ENCODE measurements around the gene CABCOCO1.
"Not testable (repeated sequence)": the region's sequence is repeated elsewhere in the genome, so short reads cannot be mapped to it uniquely, and the experiment has no call there.

CABCOCO1 gene

DNA sequence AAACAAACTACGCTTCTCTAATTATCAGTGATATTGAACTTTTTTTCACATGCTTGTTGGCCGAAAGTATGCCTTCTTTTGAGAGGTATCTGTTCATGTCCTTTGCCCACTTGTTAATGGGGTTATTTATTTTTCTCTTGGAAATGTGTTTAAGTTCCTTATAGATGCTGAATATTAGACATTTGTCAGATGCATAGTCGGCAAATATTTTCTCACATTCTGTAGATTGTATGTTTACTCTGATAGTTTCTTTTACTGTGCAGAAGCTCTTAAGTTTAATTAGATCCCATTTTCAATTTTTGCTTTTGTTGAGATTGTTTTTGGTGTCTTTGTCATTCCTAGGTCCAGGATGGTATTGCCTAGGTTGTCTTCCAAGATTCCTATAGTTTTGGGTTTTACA lies 73.2 kb downstream of the CABCOCO1 start:
- no peak for DNase-seq (ENCODE audit: extremely low read depth, low read depth)
- TF ChIP-seq, protein P1, sequence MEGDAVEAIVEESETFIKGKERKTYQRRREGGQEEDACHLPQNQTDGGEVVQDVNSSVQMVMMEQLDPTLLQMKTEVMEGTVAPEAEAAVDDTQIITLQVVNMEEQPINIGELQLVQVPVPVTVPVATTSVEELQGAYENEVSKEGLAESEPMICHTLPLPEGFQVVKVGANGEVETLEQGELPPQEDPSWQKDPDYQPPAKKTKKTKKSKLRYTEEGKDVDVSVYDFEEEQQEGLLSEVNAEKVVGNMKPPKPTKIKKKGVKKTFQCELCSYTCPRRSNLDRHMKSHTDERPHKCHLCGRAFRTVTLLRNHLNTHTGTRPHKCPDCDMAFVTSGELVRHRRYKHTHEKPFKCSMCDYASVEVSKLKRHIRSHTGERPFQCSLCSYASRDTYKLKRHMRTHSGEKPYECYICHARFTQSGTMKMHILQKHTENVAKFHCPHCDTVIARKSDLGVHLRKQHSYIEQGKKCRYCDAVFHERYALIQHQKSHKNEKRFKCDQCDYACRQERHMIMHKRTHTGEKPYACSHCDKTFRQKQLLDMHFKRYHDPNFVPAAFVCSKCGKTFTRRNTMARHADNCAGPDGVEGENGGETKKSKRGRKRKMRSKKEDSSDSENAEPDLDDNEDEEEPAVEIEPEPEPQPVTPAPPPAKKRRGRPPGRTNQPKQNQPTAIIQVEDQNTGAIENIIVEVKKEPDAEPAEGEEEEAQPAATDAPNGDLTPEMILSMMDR (IDR thresholded peaks at IDR 0.05; ENCODE audit: low read depth, low read length), result no peak

DNA sequence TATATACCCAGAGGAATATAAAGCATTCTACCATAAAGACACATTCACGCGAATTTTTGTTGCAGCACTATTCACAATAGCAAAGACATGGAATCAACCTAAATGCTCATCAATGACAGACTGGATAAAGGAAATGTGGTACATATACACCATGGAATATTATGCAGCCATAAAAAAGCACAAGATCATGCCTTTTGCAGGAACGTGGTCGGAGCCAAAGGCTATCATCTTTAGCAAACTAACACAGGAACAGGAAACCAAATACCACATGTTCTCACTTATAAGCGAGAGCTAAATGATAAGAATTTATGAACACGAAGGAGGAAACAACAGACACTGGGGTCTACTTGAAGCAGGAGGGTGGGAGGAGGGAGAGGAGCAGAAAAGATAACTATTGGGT lies 74.7 kb downstream of the CABCOCO1 start:
- DNase-seq (ENCODE audit: extremely low read depth, low read depth), result not testable (repeated sequence)

DNA sequence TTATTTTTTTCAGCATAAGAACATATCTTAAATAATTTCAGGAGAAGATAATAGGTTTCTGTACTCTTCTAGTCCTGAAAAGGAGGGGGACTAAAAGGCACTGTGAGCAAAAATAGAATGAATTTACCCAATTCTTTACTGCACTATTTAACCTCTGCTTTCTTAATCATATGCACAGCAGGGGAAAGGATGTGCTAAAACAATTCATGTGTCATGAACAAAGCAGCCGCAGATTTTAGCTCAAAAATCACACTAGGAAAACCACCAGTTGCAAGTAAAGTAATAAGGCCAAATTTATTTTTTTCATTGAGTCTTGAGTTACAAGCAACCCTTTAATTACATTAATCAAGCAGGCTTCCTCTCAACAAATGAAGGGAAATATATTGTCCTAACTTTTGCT lies 80.1 kb downstream of the CABCOCO1 start:
- TF ChIP-seq, protein P1 (IDR thresholded peaks at IDR 0.05; ENCODE audit: low read depth, low read length), result no peak
- no peak for DNase-seq (ENCODE audit: extremely low read depth, low read depth)

DNA sequence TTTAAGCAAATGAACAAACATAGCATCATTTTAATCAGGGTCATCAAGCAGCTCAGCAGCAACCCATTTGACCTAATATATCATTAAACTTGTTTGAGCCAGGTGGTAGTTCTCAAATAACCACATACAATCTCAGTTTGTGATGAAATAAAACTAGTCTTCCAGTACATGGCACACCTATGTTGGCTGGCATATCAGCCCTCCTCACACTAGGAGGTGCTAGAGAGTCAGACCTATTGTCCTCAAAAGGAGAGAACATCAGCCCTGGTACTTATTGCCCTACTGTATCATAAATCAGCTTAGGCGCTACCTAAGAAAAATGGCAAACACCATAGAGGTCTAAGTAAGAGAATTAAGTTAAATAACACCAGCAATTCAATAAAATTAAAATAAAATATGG lies 81.7 kb downstream of the CABCOCO1 start:
- DNase-seq (ENCODE audit: extremely low read depth, low read depth), result no peak
- TF ChIP-seq, protein P1 (IDR thresholded peaks at IDR 0.05; ENCODE audit: low read depth, low read length), result no peak; the same call in 1 of the 2 replicates

DNA sequence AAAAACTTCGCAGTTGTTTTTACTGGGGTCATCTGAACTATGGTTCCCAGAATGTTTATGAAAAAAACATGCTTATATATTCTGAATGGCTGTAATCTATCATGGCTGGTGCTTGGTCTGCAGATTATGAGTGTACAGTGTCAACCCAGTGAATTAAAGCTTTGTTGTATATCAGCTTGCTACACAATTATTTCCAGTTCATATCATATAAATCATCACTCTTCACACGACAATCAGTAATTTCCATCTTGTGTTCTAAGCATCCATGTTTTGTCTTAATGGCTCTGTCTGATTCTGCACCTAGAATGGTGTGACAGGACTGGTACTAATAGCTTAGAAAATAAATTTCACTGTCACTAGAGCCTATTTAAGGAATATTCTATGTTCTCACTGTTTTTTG lies 83.6 kb downstream of the CABCOCO1 start:
- DNase-seq (ENCODE audit: extremely low read depth, low read depth), result no peak
- TF ChIP-seq, protein P1 (IDR thresholded peaks at IDR 0.05; ENCODE audit: low read depth, low read length), result no peak

DNA sequence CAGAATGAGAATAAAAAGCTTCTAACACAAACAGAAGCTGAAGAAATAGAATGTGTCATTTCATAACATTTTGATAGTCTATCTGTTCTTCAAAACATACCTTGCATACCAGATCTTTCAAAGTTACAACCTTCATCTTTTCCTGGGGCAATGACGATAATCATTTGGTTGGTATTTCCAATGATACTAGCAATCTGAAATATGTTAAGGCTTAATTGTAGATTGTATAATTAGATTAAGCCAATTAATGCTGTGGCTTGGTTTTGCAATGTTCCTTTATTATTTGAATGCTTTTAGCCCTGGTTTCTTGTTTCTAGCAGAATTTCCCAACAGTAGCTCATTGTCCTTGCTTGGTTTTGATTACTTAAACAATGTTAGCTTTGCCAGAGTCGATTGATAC lies 84.6 kb downstream of the CABCOCO1 start:
- no peak for DNase-seq (ENCODE audit: extremely low read depth, low read depth)
- TF ChIP-seq, protein P1 (IDR thresholded peaks at IDR 0.05; ENCODE audit: low read depth, low read length), result no peak

DNA sequence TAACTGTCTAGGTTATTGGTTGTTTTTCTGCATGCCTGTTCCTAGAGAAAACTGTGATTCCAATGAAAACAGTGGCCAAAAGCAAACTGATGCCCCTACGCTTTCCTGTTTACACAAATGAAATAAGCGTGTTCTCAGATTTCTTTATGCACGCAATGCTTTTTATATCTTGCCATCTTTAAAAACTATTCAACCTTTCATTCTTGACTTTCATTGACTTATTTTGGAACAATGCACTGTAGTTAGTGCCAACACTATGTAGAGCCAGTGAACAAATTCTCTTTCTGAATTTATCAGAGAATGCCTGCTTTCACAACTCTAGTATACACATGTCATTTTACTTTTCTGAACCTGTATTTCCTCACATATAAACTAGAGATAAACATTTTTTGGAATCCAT lies 86.6 kb downstream of the CABCOCO1 start:
- DNase-seq (ENCODE audit: extremely low read depth, low read depth), result no peak
- TF ChIP-seq, protein P1 (IDR thresholded peaks at IDR 0.05; ENCODE audit: low read depth, low read length), result no peak

DNA sequence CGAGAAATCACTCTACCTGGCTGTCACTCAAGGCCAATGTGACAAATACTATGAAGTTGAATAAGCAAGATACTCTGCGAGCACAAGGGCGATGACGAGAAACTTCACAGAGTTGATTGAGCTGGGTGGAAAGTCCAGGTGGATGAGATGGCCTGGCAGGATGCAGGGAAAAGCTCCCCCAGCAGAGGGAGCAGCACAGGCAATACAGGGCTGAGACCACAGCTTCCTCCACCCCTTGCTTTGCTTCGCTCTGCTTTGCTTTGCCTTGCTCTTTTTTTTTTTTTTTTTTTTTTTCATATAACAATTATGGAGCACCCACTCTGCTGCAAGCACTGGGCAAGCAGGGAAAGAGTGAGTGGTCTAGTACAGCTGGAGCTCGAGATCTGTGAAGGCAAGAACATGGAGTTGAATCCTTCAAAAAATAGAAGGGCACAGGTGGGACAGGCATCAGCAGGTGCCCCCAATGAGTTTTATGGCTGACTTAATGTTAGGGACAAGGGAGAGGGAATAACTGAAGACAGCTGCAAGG lies 88.3 kb downstream of the CABCOCO1 start:
- TF ChIP-seq, protein P1 (IDR thresholded peaks at IDR 0.05; ENCODE audit: low read depth, low read length), result peak; percentile 47
- DNase-seq (ENCODE audit: extremely low read depth, low read depth), result no peak

Measured in AG09319 (cell line).